GM12891 (cell line): ENCODE measurements around the gene SCGB3A2.
A peak's percentile ranks its signal among the peaks of the same experiment; 100 is the strongest.

Experiments used
- DNase-seq: peaks from one replicate; pipeline ENCODE4 v3.0.0; 2011; ENCODE audit warnings: low spot score; ENCODE audit not compliant: insufficient read length
- FAIRE-seq: peaks from 2 replicates; lab custom pipeline; 2011; peaks lifted over from hg19 to GRCh38; lab: Jason Lieb, UNC
- PAX5 ChIP-seq: IDR thresholded peaks from 2 replicates; pipeline ENCODE4 v1.6.1; 2011; ENCODE audit warnings: low read length, moderate library complexity, mild to moderate bottlenecking; ENCODE audit not compliant: insufficient read depth, severe bottlenecking
- POLR2A ChIP-seq: IDR thresholded peaks from 2 replicates; pipeline ENCODE4 v1.6.1; 2011; ENCODE audit warnings: low read depth, low read length, control low read depth
- POLR2AphosphoS5 ChIP-seq: IDR thresholded peaks from 2 replicates; pipeline ENCODE4 v1.6.1; 2011; ENCODE audit warnings: low read depth, low read length, control low read depth
- POU2F2 ChIP-seq: IDR thresholded peaks from 2 replicates; pipeline ENCODE4 v1.6.1; 2011; ENCODE audit warnings: low read depth, mild to moderate bottlenecking, control low read depth, low read length, moderate library complexity
- SPI1 ChIP-seq: IDR thresholded peaks from 2 replicates; pipeline ENCODE4 v1.6.1; 2011; ENCODE audit warnings: low read depth, low read length, control low read depth
- TAF1 ChIP-seq: IDR thresholded peaks from 2 replicates; pipeline ENCODE4 v1.6.1; 2011; ENCODE audit warnings: low read depth, low read length, control low read depth

Gene SCGB3A2

GRCh38 chr5:147851578-147851977 lies 26.9 kb upstream of the SCGB3A2 start:
- no peak for TF ChIP-seq POLR2AphosphoS5
- TF ChIP-seq TAF1: no peak
- TF ChIP-seq POLR2A: no peak
- TF ChIP-seq SPI1: no peak
- TF ChIP-seq PAX5: no peak
- TF ChIP-seq POU2F2: no peak
- no peak for DNase-seq
- no peak for FAIRE-seq

DNA sequence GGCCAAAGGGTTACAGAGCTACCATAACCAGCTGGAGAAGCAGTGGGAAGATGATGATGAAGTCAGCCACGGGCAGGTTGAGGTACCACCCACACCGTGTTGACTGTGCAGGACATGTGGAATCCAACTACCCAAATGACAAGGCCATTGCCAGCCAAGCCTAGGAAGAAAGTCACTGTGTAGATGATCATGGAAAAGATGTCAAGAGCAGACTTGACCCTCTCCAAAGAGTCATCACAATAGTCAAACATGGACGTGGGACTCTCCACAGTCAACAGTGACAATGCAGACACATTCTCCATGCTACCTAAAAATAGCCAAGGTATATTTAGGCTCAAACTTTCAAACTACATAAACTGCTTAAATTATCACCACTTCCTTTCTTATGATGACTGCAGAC lies 26.1 kb upstream of the SCGB3A2 start:
- DNase-seq: no peak
- TF ChIP-seq TAF1: no peak
- TF ChIP-seq POU2F2: no peak
- no peak for TF ChIP-seq PAX5
- TF ChIP-seq SPI1: no peak
- TF ChIP-seq POLR2AphosphoS5: no peak
- no peak for TF ChIP-seq POLR2A
- FAIRE-seq: no peak

- no peak for FAIRE-seq
- no peak for DNase-seq
- TF ChIP-seq POLR2A (no peak), PAX5 (no peak), TAF1 (no peak), SPI1 (no peak), POU2F2 (no peak), POLR2AphosphoS5 (no peak)
Observed at GRCh38 chr5:147853372-147853987, 25.0 kb upstream of the SCGB3A2 start.

- TF ChIP-seq POLR2AphosphoS5 (no peak), TAF1 (no peak), SPI1 (no peak), POLR2A (no peak), PAX5 (no peak), POU2F2 (no peak)
- DNase-seq (no peak), FAIRE-seq (no peak)
Observed at GRCh38 chr5:147854331-147854730, 24.2 kb upstream of the SCGB3A2 start.

GRCh38 chr5:147854894-147855773 lies 23.4 kb upstream of the SCGB3A2 start:
- FAIRE-seq (no peak), DNase-seq (no peak)
- TF ChIP-seq SPI1 (no peak), TAF1 (no peak), POU2F2 (no peak), PAX5 (no peak), POLR2A (no peak), POLR2AphosphoS5 (no peak)

GRCh38 chr5:147855774-147856069 lies 22.8 kb upstream of the SCGB3A2 start:
- DNase-seq: no peak
- FAIRE-seq: no peak
- no peak for TF ChIP-seq SPI1
- TF ChIP-seq POU2F2: no peak
- no peak for TF ChIP-seq TAF1
- TF ChIP-seq POLR2AphosphoS5: no peak
- no peak for TF ChIP-seq PAX5
- TF ChIP-seq POLR2A: no peak

DNA sequence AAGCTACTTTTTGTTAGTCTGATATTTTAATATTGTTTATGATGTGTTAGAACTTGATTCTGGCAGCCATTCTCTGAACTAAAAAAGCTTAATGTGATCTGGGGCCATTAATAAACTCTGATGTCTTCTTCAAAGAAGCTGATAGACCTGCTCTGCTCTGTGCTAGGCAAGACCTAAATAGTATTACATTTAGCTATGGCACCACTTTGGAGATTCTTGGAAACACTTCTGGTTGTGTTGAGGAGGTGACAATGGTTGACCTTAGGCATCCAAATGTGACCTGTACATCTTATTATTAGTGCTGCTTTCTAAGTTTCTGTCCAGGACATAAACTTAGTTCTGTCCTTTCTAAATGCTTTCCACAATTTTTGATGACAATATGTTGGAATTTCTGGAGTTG lies 21.7 kb upstream of the SCGB3A2 start:
- TF ChIP-seq POLR2A (no peak), PAX5 (no peak), POLR2AphosphoS5 (no peak), POU2F2 (no peak), SPI1 (no peak), TAF1 (no peak)
- FAIRE-seq (no peak), DNase-seq (no peak)

- TF ChIP-seq SPI1: no peak
- TF ChIP-seq POLR2A: no peak
- TF ChIP-seq TAF1: no peak
- TF ChIP-seq PAX5: no peak
- no peak for TF ChIP-seq POU2F2
- no peak for TF ChIP-seq POLR2AphosphoS5
- FAIRE-seq: peak; percentile 81
- peak; percentile 2 for DNase-seq
Observed at GRCh38 chr5:147857302-147858129, 21.0 kb upstream of the SCGB3A2 start.

DNA sequence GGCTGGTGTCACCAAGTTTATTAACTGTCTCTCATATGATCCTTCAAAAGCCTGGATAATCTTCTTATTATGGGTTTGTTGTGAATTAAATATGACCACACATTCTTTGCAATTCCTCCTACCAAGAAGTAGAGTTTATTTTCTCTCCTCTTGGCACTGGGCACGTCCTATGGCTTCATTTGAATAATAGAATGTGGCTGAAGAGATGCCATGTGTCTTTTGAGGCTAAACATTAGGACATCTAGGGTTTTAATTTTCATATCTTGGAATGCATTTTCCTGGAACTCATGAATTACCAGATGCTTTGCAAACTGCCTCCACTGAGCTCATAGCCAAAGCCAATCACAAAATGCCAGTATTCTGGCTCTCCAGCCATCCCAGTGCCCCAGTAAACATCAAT lies 19.9 kb upstream of the SCGB3A2 start:
- DNase-seq (no peak), FAIRE-seq (no peak)
- TF ChIP-seq POLR2A (no peak), PAX5 (no peak), SPI1 (no peak), TAF1 (no peak), POLR2AphosphoS5 (no peak), POU2F2 (no peak)
